B cell (primary cell): ENCODE measurements around the gene MRAS. TPM values are rescaled to one million over a fixed set of nuclear protein-coding genes. Genes with fewer than 3 reads are reported as not detected.

Experiments used
- ATAC-seq: fragments of 200-7000 bp; cut with Tn5 transposase; one replicate; pipeline ENCODE4 v1.10.0; 2021; ENCODE audit warnings: low read depth, mild to moderate bottlenecking, moderate number of reproducible peaks, moderate library complexity
- CTCF ChIA-PET: fragments of 350-600 bp; sonication (Branson Sonifier 250); formaldehyde crosslinking; loops from one replicate; lab custom pipeline; 2021; ENCODE audit warnings: antibody characterized with exemption, inconsistent platforms; lab: Charles Lee
- POLR2A ChIA-PET: fragments of 350-600 bp; sonication (Branson Sonifier 250); formaldehyde crosslinking; loops from one replicate; lab custom pipeline; 2021; ENCODE audit warnings: antibody characterized with exemption; lab: Charles Lee
- DNase-seq: peaks from one replicate; pipeline ENCODE4 v3.0.0; 2013
- H2AFZ ChIP-seq: 2 replicates; pipeline ENCODE4 v1.6.1; 2012; ENCODE audit warnings: mild to moderate bottlenecking, low read depth, low read length; ENCODE audit not compliant: insufficient read depth, poor library complexity, severe bottlenecking
- H3K27ac ChIP-seq, 2 donors: 1 replicate in 1 of 2; 2 replicates in 1 of 2; pipeline ENCODE4 v1.5.1; 2012 to 2013; ENCODE audit warnings: low read length in 2 of 2, mild to moderate bottlenecking in 2 of 2, moderate library complexity in 1 of 2
- H3K27me3 ChIP-seq, 4 experiments: fragments of 200-600 bp in 1 of 4; sonication (generic) in 1 of 4; replicated peaks in 1 of 4; 1 replicate in 2 of 4; 2 replicates in 2 of 4; pipeline versions ENCODE4 v1.6.1 to v1.7.0; 2013 to 2016; ENCODE audit warnings: low read length in 3 of 4, mild to moderate bottlenecking in 2 of 4, mixed read lengths in 1 of 4, moderate library complexity in 1 of 4; ENCODE audit not compliant: insufficient read depth in 4 of 4, control insufficient read depth in 3 of 4; ENCODE audit errors: control extremely low read depth in 1 of 4
- H3K36me3 ChIP-seq, 2 experiments: replicated peaks in 1 of 2; 1 replicate in 1 of 2; 2 replicates in 1 of 2; pipeline versions ENCODE4 v1.6.1 to v1.7.1; 2013; ENCODE audit warnings: low read length in 1 of 2; ENCODE audit not compliant: insufficient read depth in 2 of 2, control insufficient read depth in 1 of 2; ENCODE audit errors: control extremely low read depth in 1 of 2, extremely low read depth in 1 of 2
- H3K4me1 ChIP-seq, 2 donors: fragments of 200-600 bp in 1 of 2; sonication (generic) in 1 of 2; 1 replicate in 1 of 2; 2 replicates in 1 of 2; pipeline versions ENCODE4 v1.5.1 to v1.6.1; 2013 to 2017; ENCODE audit warnings: low read length in 2 of 2; ENCODE audit not compliant: control insufficient read depth in 2 of 2, insufficient read depth in 2 of 2
- H3K4me2 ChIP-seq: replicated peaks from 2 replicates; pipeline ENCODE3; 2012; ENCODE audit warnings: mild to moderate bottlenecking, low read depth, low read length; ENCODE audit not compliant: poor library complexity, severe bottlenecking
- H3K4me3 ChIP-seq, 5 experiments: fragments of 200-600 bp in 1 of 5; sonication (generic) in 1 of 5; 1 replicate in 3 of 5; 2 replicates in 2 of 5; pipeline versions ENCODE4 v1.5.1 to v1.7.0; 2011 to 2016; ENCODE audit warnings: low read length in 4 of 5, mild to moderate bottlenecking in 4 of 5, low read depth in 2 of 5, control low read depth in 1 of 5, moderate library complexity in 1 of 5; ENCODE audit not compliant: insufficient read depth in 1 of 5; ENCODE audit errors: control extremely low read depth in 1 of 5, extremely low read depth in 1 of 5
- H3K79me2 ChIP-seq: fragments of 200-600 bp; sonication (generic); one replicate; pipeline ENCODE4 v1.6.0; 2016; ENCODE audit warnings: low read length; ENCODE audit not compliant: control insufficient read depth, insufficient read depth
- H3K9ac ChIP-seq: fragments of 200-600 bp; sonication (generic); 2 replicates; pipeline ENCODE4 v1.6.1; 2017; ENCODE audit warnings: mild to moderate bottlenecking, low read length, moderate library complexity
- H3K9me3 ChIP-seq, 3 donors: one replicate each; pipeline versions ENCODE4 v1.6.1 to v1.7.1; 2013; ENCODE audit warnings: low read length in 2 of 3; ENCODE audit not compliant: control insufficient read depth in 2 of 3, insufficient read depth in 1 of 3; ENCODE audit errors: control extremely low read depth in 1 of 3
- H4K20me1 ChIP-seq: 2 replicates; pipeline ENCODE4 v1.6.0; 2012; ENCODE audit warnings: mild to moderate bottlenecking, low read length; ENCODE audit not compliant: insufficient read depth, control insufficient read depth, poor library complexity, severe bottlenecking
- H3K27ac Mint-ChIP-seq: one replicate; pipeline ENCODE4 v1.8.0; 2021; ENCODE audit warnings: mixed read lengths
- H3K27me3 Mint-ChIP-seq: one replicate; pipeline ENCODE4 v1.8.0; 2021; ENCODE audit warnings: mixed read lengths
- H3K4me1 Mint-ChIP-seq: one replicate; pipeline ENCODE4 v1.8.0; 2021; ENCODE audit warnings: mixed read lengths
- H3K4me3 Mint-ChIP-seq: one replicate; pipeline ENCODE4 v1.8.0; 2021; ENCODE audit warnings: mixed read lengths
- H3K9me3 Mint-ChIP-seq: one replicate; pipeline ENCODE4 v1.8.0; 2022; ENCODE audit warnings: mixed read lengths; ENCODE audit not compliant: insufficient read depth
- CTCF ChIP-seq: fragments of 200-600 bp; IDR thresholded peaks from one replicate; pipeline ENCODE4 v1.8.0; 2022; ENCODE audit warnings: antibody characterized with exemption, mild to moderate bottlenecking
- EZH2 ChIP-seq: IDR thresholded peaks from 2 replicates; pipeline ENCODE4 v1.6.1; 2012; ENCODE audit warnings: borderline replicate concordance, low read depth, mild to moderate bottlenecking, moderate library complexity, low read length; ENCODE audit not compliant: insufficient read depth, poor library complexity, severe bottlenecking
- WGBS: methylation state at CpG from one replicate; pipeline ENCODE4 v1.1.5; 2013; ENCODE audit warnings: missing lambda C conversion rate; ENCODE audit not compliant: insufficient coverage; 5-methylcytosine and 5-hydroxymethylcytosine counted together
- intact Hi-C: fragments of 100-400 bp; cut with micrococcal nuclease; formaldehyde crosslinking; loops from one replicate; pipeline ENCODE4 v1.10.0; 2022
- polyA plus RNA-seq: library from polyadenylated mRNA; depleted of rRNA; stranded (reverse); fragments of >200 nt; gene quantifications from 2 replicates; pipeline ENCODE4 v1.2.3, GENCODE V29; 2012
- total RNA-seq, 2 donors: library from RNA; stranded (reverse); fragments of 120-200 nt in 1 of 2; gene quantifications; 1 replicate in 1 of 2; 2 replicates in 1 of 2; pipeline versions ENCODE4 v1.2.3 to v1.2.4, GENCODE V29; 2013 to 2022

MRAS gene
- total and polyA plus RNA-seq, 2 donors (not counting 1 experiment from before 2014, with no cell fraction given): 0.03 to 0.22 TPM

DNA sequence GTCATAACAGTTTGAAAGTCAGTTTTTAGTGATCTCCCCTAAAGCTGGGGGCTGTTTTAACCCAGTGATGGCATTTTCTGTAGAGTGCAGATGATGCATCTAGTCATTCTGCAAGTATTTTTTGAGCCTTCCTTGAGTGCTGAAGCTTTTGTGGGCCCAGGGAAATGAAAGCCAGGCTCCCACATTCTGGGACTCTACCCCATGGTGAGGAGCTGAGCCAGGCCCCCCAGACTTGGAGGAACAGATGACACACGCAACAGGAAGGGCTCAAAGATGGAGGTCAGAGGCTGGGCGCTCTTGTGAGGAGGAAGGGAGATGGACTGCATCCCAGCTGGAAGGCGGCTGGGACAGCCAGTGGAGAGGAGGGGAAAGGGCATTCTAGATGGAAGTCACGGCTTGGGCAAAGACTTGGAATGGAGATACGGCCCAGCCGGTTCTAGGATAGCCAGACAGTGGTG is 40.8 kb downstream of the MRAS start:
- Mint-ChIP-seq H3K4me3 (no peak overlapping the region), H3K27me3 (peaks cover 43% of the 10 kb centered on the region), H3K4me1 (no peaks in the 10 kb centered on the region), H3K27ac (no peak overlapping the region), H3K9me3 (no peaks in the 10 kb centered on the region)
- no peak overlapping the region for H3K4me2 ChIP-seq
- H3K27me3 ChIP-seq: peaks cover 0 to 24% (median 5%) of the 10 kb centered on the region in 4 experiments
- no peak for DNase-seq
- no peak overlapping the region for H3K27ac ChIP-seq
- H2AFZ ChIP-seq: no peak overlapping the region
- no peak overlapping the region for H3K9ac ChIP-seq
- CTCF ChIA-PET: no interaction called here
- no peak for ATAC-seq
- TF ChIP-seq CTCF (no peak), EZH2 (no peak)
- no peak overlapping the region for H3K4me3 ChIP-seq
- no peaks in the 10 kb centered on the region for H3K36me3 ChIP-seq
- no peaks in the 10 kb centered on the region for H3K79me2 ChIP-seq
- H3K4me1 ChIP-seq: no peaks in the 10 kb centered on the region
- POLR2A ChIA-PET: no interaction called here
- no peaks in the 10 kb centered on the region for H4K20me1 ChIP-seq
- 96% methylated on average over 6 of the region's 6 CpGs for WGBS
- H3K9me3 ChIP-seq: peaks cover 0 to 3% (median 0%) of the 10 kb centered on the region in 3 donors
- intact Hi-C loops: no loop called here

DNA sequence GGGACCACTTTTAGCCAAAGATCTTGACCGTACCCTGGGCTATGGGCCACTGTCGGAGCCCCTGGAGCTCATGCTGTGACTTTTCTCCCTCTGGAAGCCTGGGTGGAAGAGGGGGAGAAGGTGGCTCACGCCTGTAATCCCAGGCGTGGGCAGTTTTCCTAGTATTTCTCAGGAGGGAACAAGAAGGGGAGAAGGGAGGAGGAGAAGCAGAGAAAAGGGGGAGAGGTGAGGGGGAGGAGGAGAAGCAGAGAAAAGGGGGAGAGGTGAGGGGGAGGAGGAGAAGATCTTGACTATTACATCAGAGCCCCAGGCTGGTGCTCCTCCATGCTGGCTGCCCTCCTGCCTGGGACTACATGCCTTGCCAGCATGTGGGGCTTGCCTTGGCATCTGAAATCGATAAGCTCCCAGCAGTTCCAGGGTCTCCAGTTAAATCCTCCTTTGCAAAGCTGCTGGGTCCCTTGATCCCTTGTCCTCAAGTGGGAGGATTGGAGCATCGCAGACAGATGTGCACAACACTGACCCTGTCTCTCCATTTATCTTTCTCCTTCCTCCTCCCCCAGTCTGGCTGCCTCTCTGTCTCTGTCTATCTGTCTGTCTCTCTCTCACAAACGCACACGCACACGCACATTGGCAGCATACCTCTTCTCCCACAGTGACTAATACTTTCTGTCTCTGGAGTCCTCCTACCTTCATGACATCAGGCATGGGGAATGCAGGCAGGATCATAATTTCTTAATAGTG is 41.6 kb downstream of the MRAS start:
- H3K4me3 ChIP-seq: no peak overlapping the region
- Mint-ChIP-seq H3K27ac (no peak overlapping the region), H3K9me3 (no peaks in the 10 kb centered on the region), H3K4me1 (no peaks in the 10 kb centered on the region), H3K27me3 (peaks cover 39% of the 10 kb centered on the region), H3K4me3 (no peak overlapping the region)
- no peak overlapping the region for H2AFZ ChIP-seq
- no peak overlapping the region for H3K4me2 ChIP-seq
- no peak overlapping the region for H3K9ac ChIP-seq
- 96% methylated on average over 7 of the region's 9 CpGs for WGBS
- DNase-seq: no peak
- H4K20me1 ChIP-seq: no peaks in the 10 kb centered on the region
- ChIA-PET POLR2A (no interaction called here), CTCF (no interaction called here)
- ATAC-seq: no peak
- TF ChIP-seq CTCF (no peak), EZH2 (no peak)
- peaks cover 0 to 3% (median 0%) of the 10 kb centered on the region in 3 donors for H3K9me3 ChIP-seq
- no peak overlapping the region for H3K27ac ChIP-seq
- H3K79me2 ChIP-seq: no peaks in the 10 kb centered on the region
- no peaks in the 10 kb centered on the region for H3K36me3 ChIP-seq
- no peaks in the 10 kb centered on the region for H3K4me1 ChIP-seq
- intact Hi-C loops: no loop called here
- H3K27me3 ChIP-seq: peaks cover 0 to 17% (median 1%) of the 10 kb centered on the region in 4 experiments
